Endothelial cell of umbilical vein (primary cell): ENCODE data around the gene STARD9. TPM values are rescaled to one million over a fixed set of nuclear protein-coding genes. Genes with fewer than 3 reads are reported as not detected.

Source experiments
- BruUV-seq: library from RNA; stranded (reverse); fragments of 400-500 nt; replicated peaks from 2 replicates; lab custom pipeline; 2021; lab: Mats Ljungman, UMichigan
- CTCF ChIA-PET: fragments of 300-600, 350-600 bp; sonication (Branson Sonifier 250); formaldehyde crosslinking; loops from one replicate; lab custom pipeline; 2021; ENCODE audit warnings: antibody characterized with exemption, inconsistent platforms; lab: Charles Lee
- POLR2A ChIA-PET: fragments of 300-600, 350-600 bp; sonication (Branson Sonifier 250); formaldehyde crosslinking; loops from one replicate; lab custom pipeline; 2021; ENCODE audit warnings: antibody characterized with exemption, inconsistent platforms; lab: Charles Lee
- DNase-seq: peaks from one replicate; pipeline ENCODE4 v3.0.0-alpha.2; 2011; ENCODE audit warnings: low read depth, low spot score
- FAIRE-seq: peaks from 2 replicates; lab custom pipeline; 2011; peaks lifted over from hg19 to GRCh38; lab: Jason Lieb, UNC
- H2AFZ ChIP-seq: 2 replicates; pipeline ENCODE4 v1.6.0; 2012; ENCODE audit warnings: low read depth, low read length, control low read depth, inconsistent platforms
- H3K27ac ChIP-seq: 2 replicates; pipeline ENCODE4 v1.5.1; 2011; ENCODE audit warnings: low read depth, mild to moderate bottlenecking, control low read depth, low read length, moderate library complexity; ENCODE audit not compliant: insufficient read depth
- H3K27me3 ChIP-seq, 2 experiments: 2 replicates each; pipeline versions ENCODE4 v1.6.0 to v1.6.1; 2011; ENCODE audit warnings: low read length in 2 of 2, mixed read lengths in 1 of 2; ENCODE audit not compliant: control insufficient read depth in 2 of 2, insufficient read depth in 2 of 2
- H3K36me3 ChIP-seq, 2 experiments: 2 replicates in 1 of 2; 3 replicates in 1 of 2; pipeline ENCODE4 v1.5.1; 2011; ENCODE audit warnings: low read length in 2 of 2, mild to moderate bottlenecking in 1 of 2, moderate library complexity in 1 of 2; ENCODE audit not compliant: control insufficient read depth in 2 of 2, insufficient read depth in 2 of 2; ENCODE audit errors: extremely low read depth in 1 of 2
- H3K4me1 ChIP-seq: 3 replicates; pipeline ENCODE4 v1.5.1; 2011; ENCODE audit warnings: mild to moderate bottlenecking, low read length; ENCODE audit not compliant: control insufficient read depth, insufficient read depth; ENCODE audit errors: extremely low read depth
- H3K4me2 ChIP-seq: 2 replicates; pipeline ENCODE4 v1.6.1; 2011; ENCODE audit warnings: low read length, control low read depth, mixed read lengths; ENCODE audit not compliant: insufficient read depth
- H3K4me3 ChIP-seq, 3 experiments: fragments of 200-600 bp in 1 of 3; sonication (generic), shearing (Covaris generic) in 1 of 3; replicated peaks in 1 of 3; 2 replicates each; pipeline ENCODE4 v1.5.1; 2011 to 2016; ENCODE audit warnings: control low read depth in 3 of 3, low read length in 3 of 3, mild to moderate bottlenecking in 2 of 3, inconsistent platforms in 1 of 3, low read depth in 1 of 3, moderate library complexity in 1 of 3; ENCODE audit not compliant: insufficient read depth in 1 of 3
- H3K79me2 ChIP-seq: 2 replicates; pipeline ENCODE4 v1.6.0; 2012; ENCODE audit warnings: low read length, inconsistent platforms; ENCODE audit not compliant: control insufficient read depth, insufficient read depth
- H3K9ac ChIP-seq: replicated peaks from 2 replicates; pipeline ENCODE3; 2011; ENCODE audit warnings: low read length, control low read depth; ENCODE audit not compliant: insufficient read depth; ENCODE audit errors: extremely low read depth
- H3K9me1 ChIP-seq: replicated peaks from 3 replicates; pipeline ENCODE4 v1.6.0; 2011; ENCODE audit warnings: mild to moderate bottlenecking, low read length; ENCODE audit not compliant: control insufficient read depth, insufficient read depth; ENCODE audit errors: extremely low read depth
- H3K9me3 ChIP-seq: replicated peaks from 2 replicates; pipeline ENCODE4 v1.5.1; 2012; ENCODE audit warnings: low read length, inconsistent platforms; ENCODE audit not compliant: control insufficient read depth, insufficient read depth
- H4K20me1 ChIP-seq: replicated peaks from 2 replicates; pipeline ENCODE3; 2011; ENCODE audit warnings: mild to moderate bottlenecking, low read length; ENCODE audit not compliant: control insufficient read depth, insufficient read depth; ENCODE audit errors: extremely low read depth
- EZH2 ChIP-seq: IDR thresholded peaks from 2 replicates; pipeline ENCODE4 v1.6.1; 2012; ENCODE audit warnings: borderline replicate concordance, low read depth, mild to moderate bottlenecking, moderate library complexity, low read length, inconsistent platforms; ENCODE audit not compliant: severe bottlenecking
- FOS ChIP-seq: IDR thresholded peaks from 2 replicates; pipeline ENCODE4 v1.6.1; 2011; ENCODE audit warnings: mild to moderate bottlenecking, low read length, moderate library complexity, borderline replicate concordance; ENCODE audit not compliant: insufficient read depth
- POLR2A ChIP-seq: IDR thresholded peaks from 2 replicates; pipeline ENCODE4 v1.6.1; 2012; ENCODE audit warnings: low read depth, mild to moderate bottlenecking, control low read depth, low read length
- POLR2AphosphoS5 ChIP-seq: IDR thresholded peaks from 2 replicates; pipeline ENCODE4 v1.6.1; 2012; ENCODE audit warnings: low read depth, mild to moderate bottlenecking, control low read depth, low read length, moderate library complexity; ENCODE audit not compliant: insufficient read depth
- dilution Hi-C: fragments of 300-500 bp; cut with MboI; formaldehyde crosslinking; loops from one replicate; pipeline ENCODE4 v1.15.0; 2019; ENCODE audit warnings: low sequenced_read_pairs; ENCODE audit not compliant: extremely low pct_ligation_motif_present
- intact Hi-C: fragments of 100-400 bp; cut with micrococcal nuclease; formaldehyde crosslinking; loops from one replicate; pipeline ENCODE4 v1.10.0; 2022
- polyA plus RNA-seq, 4 experiments: library from polyadenylated mRNA; depleted of rRNA in 3 of 4; stranded (reverse) in 3 of 4; unstranded in 1 of 4; fragments of >200 nt; gene quantifications; 2 replicates each; pipeline versions ENCODE4 v1.2.1 to v1.2.3, GENCODE V29; 2011 to 2012; ENCODE audit warnings: missing spikeins in 1 of 4
- total RNA-seq: library from RNA; stranded (reverse); gene quantifications from 2 replicates; pipeline ENCODE4 v1.2.3, GENCODE V29; 2021
- TF ChIP-seq, protein P1 (sequence below), 2 donors: IDR thresholded peaks; 1 replicate in 1 of 2; 2 replicates in 1 of 2; pipeline ENCODE4 v1.5.1; 2011; ENCODE audit warnings: low read length in 2 of 2, mild to moderate bottlenecking in 2 of 2, moderate library complexity in 2 of 2, control low read depth in 1 of 2, inconsistent platforms in 1 of 2, low read depth in 1 of 2; ENCODE audit not compliant: insufficient read depth in 1 of 2; ENCODE audit errors: extremely low read depth in 1 of 2
- TF ChIP-seq, protein P2 (sequence below): IDR thresholded peaks from 2 replicates; pipeline ENCODE4 v1.6.1; 2011; ENCODE audit not compliant: insufficient read depth, insufficient read length

Gene STARD9
- total and polyA plus RNA-seq, 2 donors (not counting 3 experiments of a cell fraction or from before 2014, with no cell fraction given), result 4.6 to 17.5 TPM

DNA sequence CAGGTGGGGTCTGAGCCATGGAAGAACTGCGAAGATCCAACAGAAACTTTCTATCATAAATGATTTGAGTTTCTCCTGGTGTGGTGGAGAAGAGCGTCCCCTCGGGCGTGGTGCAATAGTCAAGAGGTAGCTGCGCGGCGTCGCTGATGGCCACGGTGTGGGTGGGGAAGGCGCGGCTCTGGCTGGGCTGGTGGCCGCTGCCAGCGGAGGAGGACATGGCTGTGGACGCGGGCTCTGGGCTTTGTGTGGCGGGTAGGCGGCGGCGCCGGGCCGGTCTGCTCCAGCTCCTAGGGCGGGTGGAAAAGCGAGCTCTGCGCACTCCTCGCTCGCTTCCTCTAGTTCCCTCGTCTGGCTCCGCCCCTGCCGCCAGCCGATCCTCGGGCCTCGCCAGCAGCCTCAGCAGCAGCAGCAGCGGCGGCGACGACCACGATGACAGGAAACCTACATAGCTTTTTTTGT, 5.9 kb downstream of the STARD9 start:
- FAIRE-seq (peak; percentile 83), DNase-seq (peak; percentile 87)
- H4K20me1 ChIP-seq, result no peaks in the 10 kb centered on the region
- no peaks in the 10 kb centered on the region for H3K36me3 ChIP-seq
- peaks cover 4% of the 10 kb centered on the region for H3K79me2 ChIP-seq
- no peaks in the 10 kb centered on the region for H3K9me3 ChIP-seq
- BruUV-seq, result TSS peak; percentile 16
- ChIA-PET CTCF (interaction anchor here (1.0 to 1.9 kb wide), 5 partner anchors 11 to 70 kb away, joined by 4 to 7 read pairs (median 5); no protein-coding TSS in a partner anchor), POLR2A (no interaction called here)
- TF ChIP-seq FOS (no peak), EZH2 (no peak), POLR2AphosphoS5 (peak; percentile 50), POLR2A (peak; percentile 33)
- TF ChIP-seq, protein P1, sequence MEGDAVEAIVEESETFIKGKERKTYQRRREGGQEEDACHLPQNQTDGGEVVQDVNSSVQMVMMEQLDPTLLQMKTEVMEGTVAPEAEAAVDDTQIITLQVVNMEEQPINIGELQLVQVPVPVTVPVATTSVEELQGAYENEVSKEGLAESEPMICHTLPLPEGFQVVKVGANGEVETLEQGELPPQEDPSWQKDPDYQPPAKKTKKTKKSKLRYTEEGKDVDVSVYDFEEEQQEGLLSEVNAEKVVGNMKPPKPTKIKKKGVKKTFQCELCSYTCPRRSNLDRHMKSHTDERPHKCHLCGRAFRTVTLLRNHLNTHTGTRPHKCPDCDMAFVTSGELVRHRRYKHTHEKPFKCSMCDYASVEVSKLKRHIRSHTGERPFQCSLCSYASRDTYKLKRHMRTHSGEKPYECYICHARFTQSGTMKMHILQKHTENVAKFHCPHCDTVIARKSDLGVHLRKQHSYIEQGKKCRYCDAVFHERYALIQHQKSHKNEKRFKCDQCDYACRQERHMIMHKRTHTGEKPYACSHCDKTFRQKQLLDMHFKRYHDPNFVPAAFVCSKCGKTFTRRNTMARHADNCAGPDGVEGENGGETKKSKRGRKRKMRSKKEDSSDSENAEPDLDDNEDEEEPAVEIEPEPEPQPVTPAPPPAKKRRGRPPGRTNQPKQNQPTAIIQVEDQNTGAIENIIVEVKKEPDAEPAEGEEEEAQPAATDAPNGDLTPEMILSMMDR (IDR thresholded peaks at IDR 0.05; ENCODE audit: extremely low read depth in 1 of 2, insufficient read depth in 1 of 2, low read depth in 1 of 2, low read length in 2 of 2), result no peak
- TF ChIP-seq, protein P2, sequence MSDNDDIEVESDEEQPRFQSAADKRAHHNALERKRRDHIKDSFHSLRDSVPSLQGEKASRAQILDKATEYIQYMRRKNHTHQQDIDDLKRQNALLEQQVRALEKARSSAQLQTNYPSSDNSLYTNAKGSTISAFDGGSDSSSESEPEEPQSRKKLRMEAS, result no peak
- dilution Hi-C loops (no loop called here), intact Hi-C loops (no loop called here)
- peaks cover 23% of the 10 kb centered on the region for H3K4me1 ChIP-seq
- H3K9ac ChIP-seq, result peak overlapping the region; percentile 36
- peak overlapping the region; percentile 66 for H2AFZ ChIP-seq
- H3K27ac ChIP-seq, result no peak overlapping the region
- peak overlapping the region; percentile 66 for H3K4me2 ChIP-seq
- no peaks in the 10 kb centered on the region for H3K27me3 ChIP-seq
- peak overlapping the region in 2 of 3 experiments; percentile 40 for H3K4me3 ChIP-seq
- no peaks in the 10 kb centered on the region for H3K9me1 ChIP-seq
